GM18868 (cell line): ENCODE data around the gene LPP.

Experiments used
- ATAC-seq: cut with Tn5 transposase; IDR thresholded peaks from one replicate; pipeline ENCODE4 v1.9.1; 2021; ENCODE audit warnings: mild to moderate bottlenecking, moderate library complexity; ENCODE audit not compliant: unreplicated experiment

Gene LPP

GRCh38 chr3:188134856-188135255 is 19.1 kb upstream of the LPP start:
- ATAC-seq = no peak

DNA sequence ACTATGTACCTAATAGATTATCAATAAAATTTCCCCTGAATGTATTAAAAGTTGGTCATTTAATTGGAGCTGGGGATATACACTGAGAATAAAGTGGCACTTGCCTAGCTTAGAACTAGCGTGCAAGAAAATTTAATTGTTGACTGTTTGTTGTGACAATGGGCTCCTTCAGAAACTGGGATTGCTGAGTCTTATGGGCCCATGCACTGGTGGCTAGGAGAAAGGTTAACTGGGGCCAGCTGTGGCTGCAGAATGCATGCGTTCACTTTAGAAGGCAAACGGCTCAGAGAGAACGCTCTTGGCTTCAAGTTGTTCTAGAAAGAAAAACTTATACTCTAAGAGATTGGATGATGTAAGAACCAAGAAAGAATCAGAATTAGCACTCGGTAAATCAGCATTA is 18.7 kb upstream of the LPP start:
- ATAC-seq = no peak

GRCh38 chr3:188137051-188137450 is 16.9 kb upstream of the LPP start:
- ATAC-seq = no peak

GRCh38 chr3:188139466-188139865 is 14.5 kb upstream of the LPP start:
- ATAC-seq = no peak

DNA sequence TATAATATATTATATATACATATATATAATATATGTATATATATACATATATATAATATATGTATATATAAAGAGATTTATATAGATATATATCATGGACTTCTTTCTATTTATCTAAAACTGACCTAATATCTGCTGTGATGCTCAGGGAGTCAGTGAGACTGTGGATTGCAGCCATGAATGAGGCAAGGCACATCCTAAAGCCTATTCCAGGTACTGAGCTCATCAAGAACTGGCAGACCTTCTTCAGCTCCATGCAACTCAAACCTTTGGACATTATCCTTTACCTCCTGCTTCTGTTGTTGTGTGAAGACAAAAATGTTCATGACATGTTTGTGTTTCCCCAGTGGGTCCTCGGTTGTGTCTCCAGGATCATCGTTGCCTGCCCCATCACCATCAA is 7.7 kb upstream of the LPP start:
- ATAC-seq = no peak

DNA sequence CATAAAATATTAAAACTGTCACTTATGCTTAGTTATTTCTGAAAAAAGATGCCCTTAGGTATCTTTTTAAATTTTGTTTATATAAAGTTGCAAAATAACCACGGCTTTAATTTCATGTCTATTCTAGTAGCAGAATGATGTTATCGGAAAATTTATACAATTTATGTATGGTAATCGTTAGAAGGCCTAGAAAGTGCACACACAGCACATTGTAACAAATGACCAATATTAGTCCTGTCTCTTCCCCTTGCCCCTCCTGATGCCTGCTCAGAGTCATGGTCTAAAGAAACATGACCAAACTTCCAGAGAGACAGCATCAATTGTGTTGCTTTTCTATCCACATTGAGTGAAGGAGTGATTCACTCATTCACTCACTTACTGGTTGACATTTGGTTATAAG is 6.2 kb upstream of the LPP start:
- ATAC-seq = no peak

- ATAC-seq = no peak
Observed at GRCh38 chr3:188148318-188148717, 5.6 kb upstream of the LPP start.

- no peak for ATAC-seq
Observed at GRCh38 chr3:188149587-188149986, 4.4 kb upstream of the LPP start.

DNA sequence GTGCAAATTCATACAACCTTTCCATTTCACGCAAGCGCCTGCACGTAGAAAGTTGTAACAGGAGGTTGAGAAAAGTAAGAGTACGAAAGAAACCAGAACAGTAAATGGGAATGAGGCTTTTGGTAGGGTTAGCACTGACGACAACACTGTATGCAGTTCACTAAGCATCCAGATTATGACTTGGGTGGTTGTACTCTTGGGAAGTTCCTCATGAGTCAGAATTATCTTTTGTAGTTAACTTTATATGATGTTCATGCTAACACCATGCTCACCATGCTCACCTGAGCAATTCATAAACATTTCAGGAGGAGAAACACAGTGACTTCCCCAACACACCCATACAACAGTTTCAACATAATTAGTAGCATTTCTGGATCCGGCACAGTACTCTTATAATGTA is 3.0 kb upstream of the LPP start:
- no peak for ATAC-seq

DNA sequence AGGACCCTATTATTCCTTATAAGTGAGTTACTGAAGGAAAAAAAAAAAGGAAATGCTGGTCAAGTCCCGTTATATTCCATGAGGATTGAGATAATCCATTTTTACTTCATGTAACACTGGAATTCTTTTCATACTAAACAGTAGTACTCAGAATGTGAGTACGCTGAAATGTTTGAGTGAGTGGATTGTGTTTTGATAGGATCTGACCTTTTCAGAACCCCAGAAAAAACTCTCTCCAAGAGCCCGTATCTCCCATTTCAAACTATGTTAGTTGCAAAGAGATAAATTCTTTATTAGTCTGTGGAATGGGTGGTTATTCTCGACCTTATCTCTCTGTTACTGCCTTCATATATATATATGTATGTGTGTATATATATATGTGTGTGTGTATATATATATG is 2.5 kb upstream of the LPP start:
- no peak for ATAC-seq

- no peak for ATAC-seq
Observed at GRCh38 chr3:188152660-188153436, 1.1 kb upstream of the LPP start.

DNA sequence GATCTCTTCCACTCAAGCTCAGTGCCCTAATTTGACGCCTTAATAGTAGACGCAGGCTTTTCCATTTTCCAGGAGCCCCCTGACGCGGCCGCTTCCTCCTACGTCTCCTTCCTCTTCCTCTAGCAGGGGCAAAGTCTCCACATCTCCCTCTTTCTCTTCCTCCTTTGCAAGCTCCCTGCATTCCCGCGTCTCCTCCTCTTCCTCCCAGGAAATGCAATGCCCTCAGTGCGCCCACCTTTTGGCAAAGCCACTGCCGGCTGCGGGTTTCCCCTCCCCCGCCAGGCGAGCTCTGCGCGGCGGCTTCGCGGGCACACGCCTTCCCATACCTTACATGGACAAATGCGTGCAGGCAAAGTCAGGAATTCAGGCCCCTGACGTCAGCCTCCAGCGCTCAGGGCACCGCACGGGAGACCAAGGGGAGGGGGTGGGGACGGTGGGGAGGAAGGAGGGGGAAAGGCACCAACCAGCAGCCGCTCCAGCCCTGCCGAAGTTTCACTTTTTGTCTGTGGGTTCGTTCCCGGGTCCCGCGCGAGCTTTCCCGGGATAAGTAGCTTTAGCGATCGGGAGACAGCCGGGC is 432 bp upstream of the LPP start:
- peak; percentile 6 for ATAC-seq

DNA sequence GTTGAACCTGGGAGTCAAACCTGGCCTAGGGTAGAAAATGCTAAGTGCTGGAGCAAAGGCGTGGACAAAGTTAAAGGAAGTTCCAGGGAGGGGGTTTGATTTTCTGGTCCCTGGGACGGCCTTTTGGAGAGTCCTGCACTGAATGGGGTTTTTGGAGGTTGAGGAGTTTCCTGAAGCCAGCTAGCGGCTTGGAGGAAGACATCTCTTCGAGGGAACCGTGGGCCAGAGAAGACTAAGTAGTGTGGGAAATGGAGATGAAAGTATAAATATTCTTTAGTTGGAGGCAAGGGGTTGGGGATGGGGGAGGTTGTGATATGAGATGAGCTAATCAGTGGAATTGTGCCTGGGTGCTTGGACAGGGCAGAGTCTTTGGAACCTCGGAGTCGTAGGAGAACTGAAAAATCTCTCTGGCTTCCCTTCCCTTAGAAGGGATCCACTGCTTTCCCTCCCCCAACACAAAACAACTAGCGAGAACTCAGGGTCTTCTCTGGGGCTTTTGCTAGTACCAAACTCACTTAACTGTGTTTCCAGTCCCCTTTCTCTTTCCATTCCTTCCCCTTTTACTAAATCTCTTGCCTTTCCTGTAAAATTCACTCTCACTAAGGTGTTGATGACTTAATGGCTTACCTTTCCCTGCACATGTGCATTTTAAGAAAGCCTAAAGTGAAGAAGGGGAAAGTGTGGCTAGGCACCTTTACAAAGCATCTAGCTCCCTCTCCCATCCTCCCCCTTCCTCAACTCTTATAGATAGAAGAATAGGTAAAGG is 1.0 kb downstream of the LPP start:
- ATAC-seq = no peak

- no peak for ATAC-seq
Observed at GRCh38 chr3:188156056-188156455, 2.1 kb downstream of the LPP start.

DNA sequence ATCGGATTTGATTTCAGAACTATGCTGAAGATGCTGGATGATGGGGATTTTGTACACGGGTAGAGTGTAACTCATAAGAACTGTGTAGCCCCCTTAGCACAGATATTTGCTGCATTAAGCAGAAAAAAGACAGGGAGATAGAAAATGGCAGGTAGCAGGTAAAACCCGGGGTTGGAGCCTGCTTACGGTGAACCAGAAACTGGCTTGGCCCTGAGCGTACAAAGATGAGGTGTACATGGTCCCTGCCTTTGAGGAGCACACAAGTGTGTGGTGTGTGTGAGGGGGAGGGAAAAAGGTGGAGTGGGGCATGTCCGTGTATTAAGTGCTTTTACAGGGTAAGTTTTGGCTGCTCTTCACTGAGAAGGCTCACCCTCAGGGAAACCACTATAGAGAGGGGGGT is 3.5 kb downstream of the LPP start:
- ATAC-seq = no peak

DNA sequence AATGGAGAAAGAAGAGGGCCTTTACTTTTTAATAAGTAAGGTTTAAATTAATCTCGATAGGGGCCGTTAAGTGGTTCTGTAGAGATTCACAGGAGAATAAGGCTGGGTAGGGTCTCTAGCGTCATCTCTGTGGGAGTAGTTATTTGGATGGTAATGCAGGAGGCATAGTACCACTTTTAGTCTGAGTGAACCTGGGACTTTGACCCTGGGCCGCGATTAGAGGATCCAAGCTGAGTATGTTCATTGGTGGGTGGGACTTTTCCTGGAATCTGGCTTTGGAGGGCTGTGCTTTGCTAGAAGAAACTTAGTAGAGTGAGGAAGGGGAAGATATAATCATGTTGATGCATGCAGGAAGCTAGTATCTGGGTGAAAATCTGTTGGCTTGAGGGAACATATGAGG is 4.0 kb downstream of the LPP start:
- ATAC-seq = no peak

- no peak for ATAC-seq
Observed at GRCh38 chr3:188158731-188159310, 4.9 kb downstream of the LPP start.

GRCh38 chr3:188160751-188161150 is 6.8 kb downstream of the LPP start:
- ATAC-seq = no peak

- no peak for ATAC-seq
Observed at GRCh38 chr3:188164248-188164687, 10.3 kb downstream of the LPP start.

DNA sequence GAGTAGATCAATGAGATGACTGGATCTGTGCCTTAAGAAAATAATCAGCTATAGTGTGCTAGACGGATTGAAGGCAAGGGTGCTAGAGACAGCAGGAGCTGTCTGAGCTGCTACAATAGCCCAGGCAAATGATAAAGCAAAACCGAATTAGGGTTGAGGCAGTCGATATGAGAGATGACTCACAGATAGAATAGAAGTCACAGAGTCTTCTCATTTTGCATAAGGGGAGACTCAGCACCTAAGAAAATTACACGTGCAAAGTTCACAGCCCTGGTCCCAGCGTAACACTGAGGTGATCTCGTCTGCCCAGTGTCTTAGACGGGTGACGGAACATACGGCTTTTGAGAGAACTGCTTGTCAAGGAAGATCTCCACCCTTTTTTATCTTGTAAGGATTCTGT is 11.6 kb downstream of the LPP start:
- ATAC-seq = no peak

GRCh38 chr3:188166441-188166840 is 12.5 kb downstream of the LPP start:
- no peak for ATAC-seq

DNA sequence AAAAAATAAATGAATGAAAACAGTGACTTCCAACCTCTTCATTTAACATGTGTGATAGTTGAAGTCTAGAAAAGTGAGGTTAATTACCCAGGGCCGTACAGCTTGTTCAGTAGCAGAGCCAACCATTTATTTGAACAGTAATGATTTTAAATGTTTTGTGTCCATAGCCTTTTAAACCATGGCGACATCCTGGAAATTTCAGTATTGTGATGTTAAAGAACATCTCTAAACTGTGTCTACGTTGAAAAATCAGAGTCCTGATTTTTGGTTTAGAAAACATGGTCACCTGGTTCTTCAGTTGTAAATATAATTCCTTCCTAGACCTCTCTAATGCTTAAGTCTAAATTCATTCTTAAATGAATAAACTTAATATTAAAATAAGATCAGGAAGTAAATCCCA is 14.2 kb downstream of the LPP start:
- ATAC-seq = no peak
